B cell (primary cell): ENCODE data around the gene SKP1. TPM values are rescaled to one million over a fixed set of nuclear protein-coding genes. Genes with fewer than 3 reads are reported as not detected.
A peak's percentile ranks its signal among the peaks of the same experiment; 100 is the strongest.

ENCODE experiments used
- ATAC-seq: fragments of 200-7000 bp; cut with Tn5 transposase; one replicate; pipeline ENCODE4 v1.10.0; 2021; ENCODE audit warnings: low read depth, mild to moderate bottlenecking, moderate number of reproducible peaks, moderate library complexity
- CTCF ChIA-PET: fragments of 350-600 bp; sonication (Branson Sonifier 250); formaldehyde crosslinking; loops from one replicate; lab custom pipeline; 2021; ENCODE audit warnings: antibody characterized with exemption, inconsistent platforms; lab: Charles Lee
- POLR2A ChIA-PET: fragments of 350-600 bp; sonication (Branson Sonifier 250); formaldehyde crosslinking; loops from one replicate; lab custom pipeline; 2021; ENCODE audit warnings: antibody characterized with exemption; lab: Charles Lee
- DNase-seq: peaks from one replicate; pipeline ENCODE4 v3.0.0; 2013
- H2AFZ ChIP-seq: 2 replicates; pipeline ENCODE4 v1.6.1; 2012; ENCODE audit warnings: mild to moderate bottlenecking, low read depth, low read length; ENCODE audit not compliant: insufficient read depth, poor library complexity, severe bottlenecking
- H3K27ac ChIP-seq, 2 donors: 1 replicate in 1 of 2; 2 replicates in 1 of 2; pipeline ENCODE4 v1.5.1; 2012 to 2013; ENCODE audit warnings: low read length in 2 of 2, mild to moderate bottlenecking in 2 of 2, moderate library complexity in 1 of 2
- H3K27me3 ChIP-seq, 4 experiments: fragments of 200-600 bp in 1 of 4; sonication (generic) in 1 of 4; replicated peaks in 1 of 4; 1 replicate in 2 of 4; 2 replicates in 2 of 4; pipeline versions ENCODE4 v1.6.1 to v1.7.0; 2013 to 2016; ENCODE audit warnings: low read length in 3 of 4, mild to moderate bottlenecking in 2 of 4, mixed read lengths in 1 of 4, moderate library complexity in 1 of 4; ENCODE audit not compliant: insufficient read depth in 4 of 4, control insufficient read depth in 3 of 4; ENCODE audit errors: control extremely low read depth in 1 of 4
- H3K36me3 ChIP-seq, 2 experiments: replicated peaks in 1 of 2; 1 replicate in 1 of 2; 2 replicates in 1 of 2; pipeline versions ENCODE4 v1.6.1 to v1.7.1; 2013; ENCODE audit warnings: low read length in 1 of 2; ENCODE audit not compliant: insufficient read depth in 2 of 2, control insufficient read depth in 1 of 2; ENCODE audit errors: control extremely low read depth in 1 of 2, extremely low read depth in 1 of 2
- H3K4me1 ChIP-seq, 2 donors: fragments of 200-600 bp in 1 of 2; sonication (generic) in 1 of 2; 1 replicate in 1 of 2; 2 replicates in 1 of 2; pipeline versions ENCODE4 v1.5.1 to v1.6.1; 2013 to 2017; ENCODE audit warnings: low read length in 2 of 2; ENCODE audit not compliant: control insufficient read depth in 2 of 2, insufficient read depth in 2 of 2
- H3K4me2 ChIP-seq: replicated peaks from 2 replicates; pipeline ENCODE3; 2012; ENCODE audit warnings: mild to moderate bottlenecking, low read depth, low read length; ENCODE audit not compliant: poor library complexity, severe bottlenecking
- H3K4me3 ChIP-seq, 5 experiments: fragments of 200-600 bp in 1 of 5; sonication (generic) in 1 of 5; 1 replicate in 3 of 5; 2 replicates in 2 of 5; pipeline versions ENCODE4 v1.5.1 to v1.7.0; 2011 to 2016; ENCODE audit warnings: low read length in 4 of 5, mild to moderate bottlenecking in 4 of 5, low read depth in 2 of 5, control low read depth in 1 of 5, moderate library complexity in 1 of 5; ENCODE audit not compliant: insufficient read depth in 1 of 5; ENCODE audit errors: control extremely low read depth in 1 of 5, extremely low read depth in 1 of 5
- H3K79me2 ChIP-seq: fragments of 200-600 bp; sonication (generic); one replicate; pipeline ENCODE4 v1.6.0; 2016; ENCODE audit warnings: low read length; ENCODE audit not compliant: control insufficient read depth, insufficient read depth
- H3K9ac ChIP-seq: fragments of 200-600 bp; sonication (generic); 2 replicates; pipeline ENCODE4 v1.6.1; 2017; ENCODE audit warnings: mild to moderate bottlenecking, low read length, moderate library complexity
- H3K9me3 ChIP-seq, 3 donors: one replicate each; pipeline versions ENCODE4 v1.6.1 to v1.7.1; 2013; ENCODE audit warnings: low read length in 2 of 3; ENCODE audit not compliant: control insufficient read depth in 2 of 3, insufficient read depth in 1 of 3; ENCODE audit errors: control extremely low read depth in 1 of 3
- H4K20me1 ChIP-seq: 2 replicates; pipeline ENCODE4 v1.6.0; 2012; ENCODE audit warnings: mild to moderate bottlenecking, low read length; ENCODE audit not compliant: insufficient read depth, control insufficient read depth, poor library complexity, severe bottlenecking
- H3K27ac Mint-ChIP-seq: one replicate; pipeline ENCODE4 v1.8.0; 2021; ENCODE audit warnings: mixed read lengths
- H3K27me3 Mint-ChIP-seq: one replicate; pipeline ENCODE4 v1.8.0; 2021; ENCODE audit warnings: mixed read lengths
- H3K4me1 Mint-ChIP-seq: one replicate; pipeline ENCODE4 v1.8.0; 2021; ENCODE audit warnings: mixed read lengths
- H3K4me3 Mint-ChIP-seq: one replicate; pipeline ENCODE4 v1.8.0; 2021; ENCODE audit warnings: mixed read lengths
- H3K9me3 Mint-ChIP-seq: one replicate; pipeline ENCODE4 v1.8.0; 2022; ENCODE audit warnings: mixed read lengths; ENCODE audit not compliant: insufficient read depth
- EZH2 ChIP-seq: IDR thresholded peaks from 2 replicates; pipeline ENCODE4 v1.6.1; 2012; ENCODE audit warnings: borderline replicate concordance, low read depth, mild to moderate bottlenecking, moderate library complexity, low read length; ENCODE audit not compliant: insufficient read depth, poor library complexity, severe bottlenecking
- WGBS: methylation state at CpG from one replicate; pipeline ENCODE4 v1.1.5; 2013; ENCODE audit warnings: missing lambda C conversion rate; ENCODE audit not compliant: insufficient coverage; 5-methylcytosine and 5-hydroxymethylcytosine counted together
- intact Hi-C: fragments of 100-400 bp; cut with micrococcal nuclease; formaldehyde crosslinking; loops from one replicate; pipeline ENCODE4 v1.10.0; 2022
- polyA plus RNA-seq: library from polyadenylated mRNA; depleted of rRNA; stranded (reverse); fragments of >200 nt; gene quantifications from 2 replicates; pipeline ENCODE4 v1.2.3, GENCODE V29; 2012
- total RNA-seq, 2 donors: library from RNA; stranded (reverse); fragments of 120-200 nt in 1 of 2; gene quantifications; 1 replicate in 1 of 2; 2 replicates in 1 of 2; pipeline versions ENCODE4 v1.2.3 to v1.2.4, GENCODE V29; 2013 to 2022
- TF ChIP-seq, protein P1 (sequence below): fragments of 200-600 bp; IDR thresholded peaks from one replicate; pipeline ENCODE4 v1.8.0; 2022; ENCODE audit warnings: antibody characterized with exemption, mild to moderate bottlenecking

SKP1 gene
- total and polyA plus RNA-seq, 2 donors (not counting 1 experiment from before 2014, with no cell fraction given) = 108 to 186 TPM

DNA sequence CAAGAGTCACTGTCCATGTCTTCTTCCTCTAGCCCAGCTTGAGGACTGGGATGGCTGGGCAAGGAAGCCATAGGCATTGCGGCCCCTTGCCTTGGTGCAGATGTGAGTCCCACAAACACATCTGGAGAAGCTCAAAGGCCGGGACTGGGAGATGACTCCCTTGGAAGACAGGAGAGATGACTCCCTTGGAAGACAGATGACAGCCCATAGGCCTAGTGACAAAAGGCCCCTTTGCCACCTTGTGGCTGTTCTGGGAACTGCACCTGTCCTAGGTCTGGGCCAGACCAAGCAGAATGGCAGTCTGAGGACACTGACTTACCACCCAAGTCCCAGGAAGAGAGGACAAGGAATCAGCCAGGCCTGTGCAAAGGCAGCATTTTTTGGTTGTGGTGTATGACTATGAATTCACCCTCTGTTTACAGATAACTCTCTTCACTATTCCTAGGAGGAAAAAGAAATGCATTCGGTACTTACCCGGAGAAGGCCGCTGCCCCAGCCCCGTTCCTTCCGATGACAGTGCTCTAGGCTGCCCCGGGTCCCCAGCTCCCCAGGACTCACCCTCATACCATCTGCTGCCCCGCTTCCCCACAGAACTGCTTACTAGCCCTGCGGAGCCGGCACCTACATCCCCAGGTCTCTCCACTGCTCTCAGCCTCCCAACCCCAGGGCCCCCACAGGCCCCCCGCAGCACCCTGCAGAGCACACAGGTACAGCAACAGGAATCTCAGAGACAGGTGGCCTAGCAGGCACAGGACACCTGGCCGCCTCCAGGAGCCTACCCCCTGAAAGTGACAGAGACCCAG, 30.8 kb downstream of the SKP1 start:
- CTCF ChIA-PET = interaction anchor here (0.5 to 25.7 kb wide), 15 partner anchors 7 to 106 kb away, joined by 3 to 644 read pairs (median 3); no protein-coding TSS in a partner anchor
- peak; percentile 85 for DNase-seq
- H2AFZ ChIP-seq = no peak overlapping the region
- no peak overlapping the region for H3K27ac ChIP-seq
- no peak overlapping the region for H3K4me2 ChIP-seq
- H3K4me1 ChIP-seq = no peaks in the 10 kb centered on the region
- no peak overlapping the region for H3K9ac ChIP-seq
- intact Hi-C loops = loop anchor here (1.0 to 10.0 kb wide), 3 partner anchors 44 to 1031 kb away; no protein-coding TSS in a partner anchor
- Mint-ChIP-seq H3K27me3 (no peaks in the 10 kb centered on the region), H3K4me1 (peaks cover 7% of the 10 kb centered on the region), H3K4me3 (no peak overlapping the region), H3K27ac (peak overlapping the region; percentile 11), H3K9me3 (no peaks in the 10 kb centered on the region)
- TF ChIP-seq EZH2 = no peak
- TF ChIP-seq, protein P1, sequence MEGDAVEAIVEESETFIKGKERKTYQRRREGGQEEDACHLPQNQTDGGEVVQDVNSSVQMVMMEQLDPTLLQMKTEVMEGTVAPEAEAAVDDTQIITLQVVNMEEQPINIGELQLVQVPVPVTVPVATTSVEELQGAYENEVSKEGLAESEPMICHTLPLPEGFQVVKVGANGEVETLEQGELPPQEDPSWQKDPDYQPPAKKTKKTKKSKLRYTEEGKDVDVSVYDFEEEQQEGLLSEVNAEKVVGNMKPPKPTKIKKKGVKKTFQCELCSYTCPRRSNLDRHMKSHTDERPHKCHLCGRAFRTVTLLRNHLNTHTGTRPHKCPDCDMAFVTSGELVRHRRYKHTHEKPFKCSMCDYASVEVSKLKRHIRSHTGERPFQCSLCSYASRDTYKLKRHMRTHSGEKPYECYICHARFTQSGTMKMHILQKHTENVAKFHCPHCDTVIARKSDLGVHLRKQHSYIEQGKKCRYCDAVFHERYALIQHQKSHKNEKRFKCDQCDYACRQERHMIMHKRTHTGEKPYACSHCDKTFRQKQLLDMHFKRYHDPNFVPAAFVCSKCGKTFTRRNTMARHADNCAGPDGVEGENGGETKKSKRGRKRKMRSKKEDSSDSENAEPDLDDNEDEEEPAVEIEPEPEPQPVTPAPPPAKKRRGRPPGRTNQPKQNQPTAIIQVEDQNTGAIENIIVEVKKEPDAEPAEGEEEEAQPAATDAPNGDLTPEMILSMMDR = peak; percentile 96
- H3K27me3 ChIP-seq = no peaks in the 10 kb centered on the region
- H3K36me3 ChIP-seq = peaks cover 5 to 74% of the 10 kb centered on the region in 2 experiments
- WGBS = 87% methylated on average over 10 of the region's 13 CpGs
- peaks cover 73% of the 10 kb centered on the region for H4K20me1 ChIP-seq
- H3K9me3 ChIP-seq = no peaks in the 10 kb centered on the region
- ATAC-seq = peak; percentile 89
- H3K79me2 ChIP-seq = peaks cover 31% of the 10 kb centered on the region
- POLR2A ChIA-PET = interaction anchor here (0.6 kb wide), 1 partner anchor 1620 kb away, joined by 3 read pairs; no protein-coding TSS in a partner anchor
- H3K4me3 ChIP-seq = no peak overlapping the region
